Keratinocyte (primary cell): Measurements from ENCODE around the gene EEA1.

Experiments used
- EZH2 ChIP-seq: IDR thresholded peaks from one replicate; pipeline ENCODE4 v1.6.1; 2012; ENCODE audit warnings: inconsistent platforms, mild to moderate bottlenecking, low read length, moderate library complexity
- TF ChIP-seq, protein P1 (sequence below), 3 experiments: IDR thresholded peaks in 1 of 3; conservative IDR thresholded peaks in 1 of 3; optimal IDR thresholded peaks in 1 of 3; 2 replicates in 2 of 3; 3 replicates in 1 of 3; pipeline versions ENCODE3 to v1.5.1; 2011; ENCODE audit warnings: low read length in 3 of 3, mild to moderate bottlenecking in 3 of 3, moderate library complexity in 2 of 3, control low read depth in 1 of 3, inconsistent platforms in 1 of 3; ENCODE audit not compliant: insufficient read depth in 2 of 3; ENCODE audit errors: extremely low read depth in 1 of 3

- TF ChIP-seq, protein P1, sequence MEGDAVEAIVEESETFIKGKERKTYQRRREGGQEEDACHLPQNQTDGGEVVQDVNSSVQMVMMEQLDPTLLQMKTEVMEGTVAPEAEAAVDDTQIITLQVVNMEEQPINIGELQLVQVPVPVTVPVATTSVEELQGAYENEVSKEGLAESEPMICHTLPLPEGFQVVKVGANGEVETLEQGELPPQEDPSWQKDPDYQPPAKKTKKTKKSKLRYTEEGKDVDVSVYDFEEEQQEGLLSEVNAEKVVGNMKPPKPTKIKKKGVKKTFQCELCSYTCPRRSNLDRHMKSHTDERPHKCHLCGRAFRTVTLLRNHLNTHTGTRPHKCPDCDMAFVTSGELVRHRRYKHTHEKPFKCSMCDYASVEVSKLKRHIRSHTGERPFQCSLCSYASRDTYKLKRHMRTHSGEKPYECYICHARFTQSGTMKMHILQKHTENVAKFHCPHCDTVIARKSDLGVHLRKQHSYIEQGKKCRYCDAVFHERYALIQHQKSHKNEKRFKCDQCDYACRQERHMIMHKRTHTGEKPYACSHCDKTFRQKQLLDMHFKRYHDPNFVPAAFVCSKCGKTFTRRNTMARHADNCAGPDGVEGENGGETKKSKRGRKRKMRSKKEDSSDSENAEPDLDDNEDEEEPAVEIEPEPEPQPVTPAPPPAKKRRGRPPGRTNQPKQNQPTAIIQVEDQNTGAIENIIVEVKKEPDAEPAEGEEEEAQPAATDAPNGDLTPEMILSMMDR (optimal IDR thresholded peaks at IDR 0.05 in 1 of 3, IDR thresholded peaks at IDR 0.05 in 1 of 3, conservative IDR thresholded peaks at IDR 0.05 in 1 of 3; ENCODE audit: extremely low read depth in 1 of 3, insufficient read depth in 2 of 3, low read length in 3 of 3) = no peak
- no peak for TF ChIP-seq EZH2
These were observed 1.3 kb upstream of the EEA1 start for GRCh38 chr12:92930421-92930820.
